Activated T-helper 9 cell treated with anti-CD3 and anti-CD28 coated beads, Interleukin-2, amount 50 U/mL, for 16 hours (primary cell): ENCODE results near the gene OR8B8.
"Not testable (repeated sequence)": the region's sequence is repeated elsewhere in the genome, so short reads cannot be mapped to it uniquely, and the experiment has no call there.

ENCODE experiments used
- DNase-seq: peaks from one replicate; pipeline ENCODE4 v3.0.0-alpha.2; 2020; ENCODE audit warnings: low read depth

The OR8B8 gene

GRCh38 chr11:124441519-124441918, 4.0 kb downstream of the OR8B8 start:
- DNase-seq: no peak

- DNase-seq: no peak
Observed at GRCh38 chr11:124441081-124441480, 4.4 kb downstream of the OR8B8 start.

- no peak for DNase-seq
Observed at GRCh38 chr11:124440608-124441007, 4.9 kb downstream of the OR8B8 start.

DNA sequence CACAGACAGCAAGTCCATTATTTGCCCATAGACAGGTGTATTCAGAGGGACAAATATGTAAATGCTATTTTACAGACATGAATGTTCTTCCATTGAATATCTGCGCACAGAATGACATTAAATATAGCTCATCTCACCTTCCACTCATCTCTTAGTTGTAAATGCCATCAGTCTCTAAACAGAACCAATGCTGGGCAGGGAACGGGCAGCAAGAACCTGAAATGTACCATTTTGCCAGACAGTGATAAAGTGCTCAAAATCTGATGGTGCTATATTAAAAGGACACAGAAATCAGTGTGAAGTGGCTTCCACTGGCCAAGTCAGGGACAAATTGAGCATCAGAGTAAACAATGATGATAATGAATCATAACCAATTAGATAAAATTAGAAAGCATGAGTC, 10.8 kb downstream of the OR8B8 start:
- DNase-seq: no peak

- no peak for DNase-seq
Observed at GRCh38 chr11:124429599-124429998, 15.9 kb downstream of the OR8B8 start.

GRCh38 chr11:124424384-124424921, 21.0 kb downstream of the OR8B8 start, which contains the start of gene OR8B4:
OR8B4 (minus strand) TSS chr11:124424871; CDS start chr11:124424871, 0 bp downstream.
- DNase-seq: no peak

DNA sequence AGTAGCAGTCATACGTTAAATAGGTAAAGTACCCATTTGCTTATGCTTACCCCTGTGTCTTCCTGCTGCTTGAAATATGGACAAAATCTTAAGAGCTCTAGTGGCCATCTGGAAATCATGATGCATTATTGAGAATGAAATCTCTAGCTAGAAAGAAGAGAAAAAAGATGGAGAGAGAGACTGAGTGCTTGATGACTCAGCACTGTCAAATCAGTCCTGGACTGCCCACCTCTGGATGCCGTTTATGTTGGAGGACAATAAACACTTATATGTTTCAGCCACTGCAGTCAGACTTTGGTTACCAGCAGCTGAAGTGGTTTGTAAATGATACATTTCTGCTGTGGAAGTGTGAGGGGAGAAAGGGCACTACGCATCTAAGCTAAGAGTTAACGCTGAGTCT, 24.5 kb downstream of the OR8B8 start:
- no peak for DNase-seq

DNA sequence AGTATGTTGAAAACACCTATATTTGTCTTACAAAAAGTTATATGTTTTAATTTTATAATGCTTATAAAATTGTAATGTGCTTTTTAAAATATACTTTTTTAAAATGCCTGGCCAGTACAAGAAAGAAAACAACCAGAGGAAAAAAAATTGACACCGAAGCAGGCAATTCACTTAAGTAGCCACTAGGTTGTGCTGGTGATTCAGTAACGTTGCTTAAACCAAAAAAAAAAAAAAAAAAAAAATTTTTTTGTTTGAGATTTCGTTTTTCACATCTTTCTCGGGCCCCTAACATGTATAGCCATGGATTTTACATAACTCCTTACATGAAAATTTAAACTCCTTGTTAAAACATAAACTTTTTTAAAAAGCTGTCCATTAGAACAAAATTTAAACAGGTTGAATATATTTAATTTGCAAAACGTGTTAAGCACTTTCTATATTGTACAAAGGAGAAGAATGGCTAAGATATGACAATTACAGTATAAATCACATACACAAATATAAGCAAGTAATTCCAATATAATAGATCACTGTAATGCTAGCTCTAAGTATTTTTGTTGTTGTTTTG, 30.1 kb downstream of the OR8B8 start:
- DNase-seq: no peak

GRCh38 chr11:124409906-124410305, 35.6 kb downstream of the OR8B8 start:
- DNase-seq: no peak

DNA sequence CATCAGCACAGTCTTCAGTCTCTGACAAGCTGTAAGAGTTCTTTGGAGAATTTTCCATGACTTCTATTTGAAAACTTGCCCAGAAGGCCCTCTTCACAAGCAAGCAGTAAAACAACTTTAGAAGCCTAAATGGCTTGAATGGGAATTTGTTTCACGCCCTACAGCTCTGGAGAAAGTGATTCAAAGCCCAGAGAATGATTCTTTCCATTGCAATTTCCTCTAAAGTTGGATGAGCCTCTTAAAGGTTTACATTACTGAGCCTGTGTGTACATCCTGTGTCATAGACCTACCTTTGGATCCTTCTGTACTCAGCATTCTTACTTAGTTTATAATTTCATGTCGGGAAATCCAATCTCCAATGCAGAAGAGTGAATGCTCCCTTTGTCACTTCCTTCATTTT, 39.9 kb downstream of the OR8B8 start:
- DNase-seq: no peak

GRCh38 chr11:124403186-124403585, 42.3 kb downstream of the OR8B8 start:
- DNase-seq: not testable (repeated sequence)

DNA sequence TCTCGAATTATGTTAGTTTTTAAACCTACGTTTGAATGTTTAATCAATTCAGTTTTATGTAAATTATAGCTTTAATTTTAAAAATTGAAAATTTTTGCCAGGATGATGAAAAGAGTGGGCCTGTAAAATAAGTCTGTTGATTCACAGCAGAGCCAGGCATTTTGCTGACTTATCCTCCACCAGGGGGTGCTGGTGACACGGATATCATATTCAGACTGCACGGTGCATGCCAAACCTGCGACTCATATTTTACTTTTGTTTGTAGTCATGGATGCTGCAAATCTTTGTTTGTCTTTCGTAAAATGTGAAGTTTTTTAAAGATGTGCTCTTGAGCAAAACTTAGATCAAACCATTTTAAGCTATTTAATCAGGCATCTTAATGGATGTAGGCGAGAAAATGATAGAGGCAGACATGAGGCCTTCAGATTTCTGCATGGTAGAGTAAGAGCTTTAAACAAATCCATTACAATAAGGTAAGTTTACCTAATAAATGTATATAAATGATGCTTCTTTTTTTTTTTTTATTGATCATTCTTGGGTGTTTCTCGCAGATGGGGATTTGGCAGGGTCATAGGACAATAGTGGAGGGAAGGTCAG, 43.1 kb downstream of the OR8B8 start:
- no peak for DNase-seq

DNA sequence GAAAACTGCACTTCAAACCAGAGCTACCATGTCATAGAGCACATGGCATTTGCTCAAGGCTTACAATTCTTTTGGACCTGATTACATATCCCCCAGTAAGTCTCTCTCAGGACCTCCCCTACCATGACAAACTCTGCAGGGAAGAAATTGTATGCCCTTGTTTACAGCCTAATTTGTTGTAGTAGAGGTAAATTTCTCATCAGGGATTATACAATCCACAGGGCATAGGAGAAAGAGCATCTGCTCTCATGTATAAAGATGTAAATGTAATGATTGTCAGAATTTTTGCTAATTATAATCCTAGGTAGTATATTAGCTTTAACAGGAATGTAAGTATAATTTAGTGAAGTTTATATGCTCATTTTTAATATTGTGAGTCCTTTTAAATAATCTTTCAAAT, 46.6 kb downstream of the OR8B8 start, which contains the start of gene OR8B3:
OR8B3 (minus strand) TSS at position 101 of the 400 bp plus-strand sequence. CDS start 1,673 bp downstream, outside the sequence.
- no peak for DNase-seq

DNA sequence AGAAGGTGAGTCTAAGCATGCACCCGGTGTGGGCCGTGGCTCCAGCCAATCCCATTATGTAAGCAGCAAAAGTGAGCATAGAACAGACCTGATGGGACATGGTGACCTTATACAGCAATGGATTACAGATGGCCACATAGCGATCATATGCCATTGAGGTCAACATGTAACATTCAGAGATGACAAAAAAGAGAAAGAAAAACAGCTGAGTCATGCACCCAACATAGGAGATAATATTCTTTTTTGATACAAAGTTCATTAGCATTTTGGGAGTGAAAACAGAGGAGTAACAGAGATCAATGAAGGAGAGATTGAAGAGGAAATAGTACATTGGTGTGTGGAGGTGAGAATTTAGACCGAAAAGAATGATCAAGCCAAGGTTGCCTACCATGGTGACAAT, 48.6 kb downstream of the OR8B8 start:
- DNase-seq: not testable (repeated sequence)

DNA sequence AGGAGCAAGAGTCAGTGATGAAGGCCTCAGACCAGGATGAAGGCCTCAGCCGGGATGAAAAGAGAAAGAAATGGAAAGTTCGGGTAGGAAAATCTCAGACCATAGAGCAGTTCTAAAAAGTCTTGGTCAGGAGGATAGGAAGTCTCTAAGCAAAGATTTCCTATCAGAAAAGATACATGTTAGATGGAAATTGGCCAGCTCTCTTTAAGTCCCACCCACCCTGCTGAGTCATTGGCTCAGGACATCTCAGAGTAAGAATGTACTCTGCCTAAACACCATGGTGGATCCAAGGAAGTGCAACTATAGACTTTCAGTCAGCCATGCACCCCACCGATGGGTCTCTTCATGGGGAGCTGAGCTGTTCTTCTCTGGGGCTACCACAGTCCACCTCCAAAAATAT, 51.1 kb downstream of the OR8B8 start:
- no peak for DNase-seq
